Activated T-cell treated with anti-CD3 and anti-CD28 coated beads, Interleukin-2, amount 50 U/mL, for 24 hours (primary cell): ENCODE results near the gene ST6GALNAC3.

Experiments used
- DNase-seq: peaks from one replicate; pipeline ENCODE4 v3.0.0-alpha.2; 2020
- H3K27ac Mint-ChIP-seq: 2 replicates; pipeline ENCODE4 v1.8.0; 2020; ENCODE audit warnings: mild to moderate bottlenecking, mixed read lengths
- H3K27me3 Mint-ChIP-seq: 2 replicates; pipeline ENCODE4 v1.8.0; 2020; ENCODE audit warnings: mixed read lengths
- H3K36me3 Mint-ChIP-seq: 2 replicates; pipeline ENCODE4 v1.8.0; 2020; ENCODE audit warnings: low read depth, mixed read lengths
- H3K4me1 Mint-ChIP-seq: 2 replicates; pipeline ENCODE4 v1.8.0; 2020; ENCODE audit warnings: low read depth, mixed read lengths
- H3K4me3 Mint-ChIP-seq: 2 replicates; pipeline ENCODE4 v1.8.0; 2020; ENCODE audit warnings: mild to moderate bottlenecking, moderate library complexity, mixed read lengths
- H3K9me3 Mint-ChIP-seq: 2 replicates; pipeline ENCODE4 v1.8.0; 2020; ENCODE audit warnings: mixed read lengths

ST6GALNAC3 gene

GRCh38 chr1:76135835-76136234, 61.3 kb downstream of the ST6GALNAC3 start:
- no peak overlapping the region for H3K4me3 Mint-ChIP-seq
- no peaks in the 10 kb centered on the region for H3K36me3 Mint-ChIP-seq
- no peaks in the 10 kb centered on the region for H3K9me3 Mint-ChIP-seq
- H3K4me1 Mint-ChIP-seq: peaks cover 1% of the 10 kb centered on the region
- H3K27ac Mint-ChIP-seq: no peak overlapping the region
- DNase-seq: no peak
- no peaks in the 10 kb centered on the region for H3K27me3 Mint-ChIP-seq

- Mint-ChIP-seq H3K4me3 (no peak overlapping the region), H3K36me3 (no peaks in the 10 kb centered on the region), H3K4me1 (peaks cover 1% of the 10 kb centered on the region)
These were observed 62.3 kb downstream of the ST6GALNAC3 start for GRCh38 chr1:76136894-76137293.

GRCh38 chr1:76137746-76138145, 63.2 kb downstream of the ST6GALNAC3 start:
- H3K27me3 Mint-ChIP-seq: no peaks in the 10 kb centered on the region
- no peaks in the 10 kb centered on the region for H3K36me3 Mint-ChIP-seq
- no peak for DNase-seq
- H3K9me3 Mint-ChIP-seq: no peaks in the 10 kb centered on the region
- no peak overlapping the region for H3K4me3 Mint-ChIP-seq
- H3K4me1 Mint-ChIP-seq: peaks cover 1% of the 10 kb centered on the region
- H3K27ac Mint-ChIP-seq: no peak overlapping the region

More at GRCh38 chr1:76136894-76137293, 62.3 kb downstream of the ST6GALNAC3 start:
- Mint-ChIP-seq H3K27me3 (no peaks in the 10 kb centered on the region), H3K9me3 (no peaks in the 10 kb centered on the region), H3K27ac (no peak overlapping the region)
- DNase-seq: no peak

DNA sequence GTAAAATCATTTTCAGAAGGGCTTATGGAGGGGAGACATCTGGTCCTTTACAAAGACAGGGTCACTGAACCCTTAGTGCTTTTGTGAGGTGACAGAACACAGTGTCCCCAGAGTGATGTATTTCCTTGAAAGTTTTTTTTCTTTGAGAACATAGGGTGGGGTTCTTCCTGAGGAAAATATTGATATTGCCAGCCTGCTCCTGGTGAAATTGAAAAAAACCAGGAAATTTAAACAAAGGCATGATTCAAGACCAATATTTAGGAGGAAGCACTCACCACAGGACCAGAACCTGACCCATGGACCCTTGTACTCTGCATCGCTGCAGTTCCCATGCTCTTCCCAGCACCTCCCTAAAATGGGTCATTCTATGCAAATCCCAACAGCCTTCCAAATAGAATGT, 63.7 kb downstream of the ST6GALNAC3 start:
- Mint-ChIP-seq H3K27ac (no peak overlapping the region), H3K4me3 (no peak overlapping the region), H3K4me1 (peaks cover 1% of the 10 kb centered on the region), H3K36me3 (no peaks in the 10 kb centered on the region), H3K27me3 (no peaks in the 10 kb centered on the region), H3K9me3 (no peaks in the 10 kb centered on the region)
- no peak for DNase-seq

DNA sequence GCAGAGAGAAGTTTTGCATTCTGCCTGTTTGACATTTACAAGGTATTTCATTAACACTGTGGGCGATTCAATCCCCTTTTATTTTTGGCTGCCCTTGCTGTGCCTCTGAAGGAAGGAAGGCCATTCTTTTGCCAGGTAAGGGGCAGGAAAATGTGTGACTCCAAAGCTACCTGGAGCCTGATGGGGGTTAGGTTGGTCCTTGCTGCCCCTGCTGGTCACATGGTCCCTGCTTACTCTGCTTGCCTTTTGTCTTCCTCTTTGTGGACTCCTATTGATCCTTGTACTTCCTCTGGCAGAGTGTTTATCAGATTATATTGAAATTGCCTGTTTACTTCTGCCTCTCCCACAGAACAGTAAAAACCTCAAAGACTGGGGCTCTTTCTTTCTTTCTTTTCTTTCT, 65.7 kb downstream of the ST6GALNAC3 start:
- H3K4me3 Mint-ChIP-seq: no peak overlapping the region
- H3K27me3 Mint-ChIP-seq: no peaks in the 10 kb centered on the region
- peaks cover 1% of the 10 kb centered on the region for H3K4me1 Mint-ChIP-seq
- no peak overlapping the region for H3K27ac Mint-ChIP-seq
- H3K9me3 Mint-ChIP-seq: no peaks in the 10 kb centered on the region
- no peaks in the 10 kb centered on the region for H3K36me3 Mint-ChIP-seq
- DNase-seq: no peak

GRCh38 chr1:76141929-76142328, 67.4 kb downstream of the ST6GALNAC3 start:
- Mint-ChIP-seq H3K4me3 (no peak overlapping the region), H3K27ac (no peak overlapping the region), H3K4me1 (peaks cover 1% of the 10 kb centered on the region), H3K27me3 (no peaks in the 10 kb centered on the region), H3K9me3 (no peaks in the 10 kb centered on the region), H3K36me3 (no peaks in the 10 kb centered on the region)
- no peak for DNase-seq

DNA sequence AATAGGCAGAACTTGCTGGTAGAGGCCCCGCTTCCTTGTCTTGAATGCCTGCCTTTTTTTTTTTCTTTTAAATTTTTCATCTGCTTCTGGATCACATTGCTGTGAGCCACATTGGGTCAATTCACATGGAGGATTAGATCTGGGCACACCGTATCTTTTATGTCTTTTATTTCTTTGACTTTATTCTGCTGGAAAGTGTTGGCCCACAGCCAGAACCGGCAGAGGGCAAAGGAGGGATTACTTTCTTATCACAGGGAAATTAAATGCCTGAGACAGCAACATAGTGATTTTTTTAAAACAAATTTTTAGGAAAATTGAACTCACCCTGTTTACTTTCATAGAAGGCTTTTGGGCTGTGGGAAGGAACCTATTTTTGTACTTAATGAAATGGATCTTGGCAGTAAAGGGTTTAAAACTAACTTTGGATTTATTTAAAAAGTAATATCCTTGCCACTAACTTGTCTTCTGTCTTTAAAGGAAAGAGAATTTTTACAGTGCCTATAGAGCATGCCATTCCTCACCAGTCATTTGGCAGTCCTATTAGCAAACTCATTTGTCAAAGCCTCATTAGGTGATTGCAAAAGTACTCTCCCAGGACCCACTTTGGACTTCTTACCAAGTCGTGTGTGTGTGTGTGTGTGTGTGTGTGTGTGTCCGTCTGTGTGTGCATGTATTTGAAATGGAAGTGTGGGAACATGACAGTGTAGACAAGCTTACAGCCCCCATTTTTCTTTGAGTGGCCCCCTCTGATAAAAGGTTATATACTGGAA, 68.4 kb downstream of the ST6GALNAC3 start:
- Mint-ChIP-seq H3K27ac (no peak overlapping the region), H3K9me3 (no peaks in the 10 kb centered on the region), H3K36me3 (no peaks in the 10 kb centered on the region), H3K4me1 (peaks cover 1% of the 10 kb centered on the region), H3K4me3 (no peak overlapping the region), H3K27me3 (no peaks in the 10 kb centered on the region)
- DNase-seq: no peak

DNA sequence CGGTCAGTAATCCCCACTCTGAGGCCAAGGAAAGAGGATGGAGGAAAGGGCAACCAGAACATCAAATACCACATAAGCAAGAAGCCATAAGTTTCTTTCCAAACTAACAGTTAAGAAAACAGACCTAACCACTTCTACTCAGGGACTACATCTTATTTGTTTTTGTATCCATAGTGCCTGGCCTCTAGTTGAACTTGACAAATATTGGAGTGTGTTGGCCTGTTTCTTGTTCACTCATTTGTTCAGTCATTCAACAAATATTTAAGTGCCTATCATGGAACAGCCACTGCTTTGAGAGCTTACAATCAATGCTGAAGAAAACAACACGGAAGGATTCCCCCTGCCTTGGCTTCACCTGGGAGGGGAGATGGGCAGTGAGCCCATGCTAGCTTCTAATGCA, 69.7 kb downstream of the ST6GALNAC3 start:
- Mint-ChIP-seq H3K4me1 (peaks cover 1% of the 10 kb centered on the region), H3K36me3 (no peaks in the 10 kb centered on the region), H3K27ac (no peak overlapping the region), H3K27me3 (no peaks in the 10 kb centered on the region), H3K9me3 (no peaks in the 10 kb centered on the region), H3K4me3 (no peak overlapping the region)
- DNase-seq: no peak

DNA sequence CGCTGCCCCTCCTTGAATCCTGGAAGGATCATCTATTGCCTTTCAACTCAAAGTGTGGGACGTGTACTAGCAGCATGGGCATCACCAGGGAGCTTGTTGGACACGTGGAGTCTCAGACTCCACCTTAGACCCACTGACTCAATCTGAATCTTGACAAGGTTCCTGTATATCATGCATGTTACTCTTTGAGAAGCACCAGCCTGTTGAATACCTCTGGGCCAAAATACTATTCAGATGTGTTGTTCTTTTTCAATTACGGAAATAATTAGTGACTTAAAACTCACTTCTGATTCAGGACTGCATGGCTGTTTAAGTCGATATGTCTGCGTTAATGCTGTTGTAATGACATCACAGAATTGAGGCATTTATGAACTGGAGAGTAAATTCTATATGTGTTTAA, 70.8 kb downstream of the ST6GALNAC3 start:
- no peak overlapping the region for H3K27ac Mint-ChIP-seq
- H3K4me1 Mint-ChIP-seq: peaks cover under 1% of the 10 kb centered on the region
- no peaks in the 10 kb centered on the region for H3K36me3 Mint-ChIP-seq
- H3K27me3 Mint-ChIP-seq: no peaks in the 10 kb centered on the region
- no peak overlapping the region for H3K4me3 Mint-ChIP-seq
- no peaks in the 10 kb centered on the region for H3K9me3 Mint-ChIP-seq
- DNase-seq: no peak

- DNase-seq: no peak
- no peak overlapping the region for H3K27ac Mint-ChIP-seq
- H3K4me1 Mint-ChIP-seq: no peaks in the 10 kb centered on the region
- H3K27me3 Mint-ChIP-seq: no peaks in the 10 kb centered on the region
- H3K36me3 Mint-ChIP-seq: no peaks in the 10 kb centered on the region
- H3K9me3 Mint-ChIP-seq: no peaks in the 10 kb centered on the region
- no peak overlapping the region for H3K4me3 Mint-ChIP-seq
These were observed 71.6 kb downstream of the ST6GALNAC3 start for GRCh38 chr1:76146184-76146583.

DNA sequence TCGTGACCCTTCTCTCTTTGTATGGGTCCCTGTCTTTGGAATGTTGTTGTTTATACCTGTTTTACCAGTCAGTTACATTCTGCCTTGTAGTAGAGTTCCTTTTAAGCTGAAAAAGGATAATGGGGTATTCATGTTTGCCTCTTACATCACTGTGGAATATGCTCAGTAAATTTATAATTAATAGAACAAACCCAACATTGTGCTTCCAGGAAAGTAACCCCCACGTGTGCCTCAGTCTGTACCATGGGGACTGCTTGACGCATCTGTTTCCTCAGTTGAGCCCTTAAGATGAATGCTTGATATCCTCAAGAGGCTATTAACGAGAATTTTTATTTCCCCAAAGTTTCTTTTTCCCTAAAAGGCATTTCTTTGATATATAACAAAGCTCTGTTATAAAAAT, 73.4 kb downstream of the ST6GALNAC3 start:
- Mint-ChIP-seq H3K36me3 (no peaks in the 10 kb centered on the region), H3K27me3 (no peaks in the 10 kb centered on the region), H3K4me3 (no peak overlapping the region), H3K9me3 (no peaks in the 10 kb centered on the region), H3K4me1 (no peaks in the 10 kb centered on the region), H3K27ac (no peak overlapping the region)
- no peak for DNase-seq

DNA sequence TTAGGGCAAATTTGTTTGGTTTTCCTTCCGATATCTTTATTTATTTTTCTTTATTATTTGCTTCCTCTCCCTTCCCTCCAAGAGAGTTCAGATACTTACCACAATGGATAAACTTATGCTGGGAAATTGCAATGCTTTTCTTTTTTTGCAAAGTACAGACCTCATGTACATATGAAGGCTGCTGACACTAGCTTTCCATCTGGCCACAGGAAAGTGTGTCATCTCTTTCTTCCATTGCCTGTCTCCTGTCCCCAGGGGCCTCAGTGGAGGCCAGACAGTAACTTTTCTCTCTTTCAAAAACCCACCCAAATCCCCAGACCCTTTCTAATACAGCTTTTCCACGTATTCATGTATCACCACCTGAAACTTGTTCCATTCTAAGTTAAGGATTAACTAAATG, 73.9 kb downstream of the ST6GALNAC3 start:
- no peak for DNase-seq
- Mint-ChIP-seq H3K36me3 (no peaks in the 10 kb centered on the region), H3K4me1 (no peaks in the 10 kb centered on the region), H3K9me3 (no peaks in the 10 kb centered on the region), H3K27ac (no peak overlapping the region), H3K4me3 (no peak overlapping the region), H3K27me3 (no peaks in the 10 kb centered on the region)

GRCh38 chr1:76153841-76154205, 79.3 kb downstream of the ST6GALNAC3 start:
- peaks cover 12% of the 10 kb centered on the region for H3K4me1 Mint-ChIP-seq
- no peaks in the 10 kb centered on the region for H3K36me3 Mint-ChIP-seq
- H3K27ac Mint-ChIP-seq: no peak overlapping the region
- H3K4me3 Mint-ChIP-seq: no peak overlapping the region
- H3K27me3 Mint-ChIP-seq: no peaks in the 10 kb centered on the region
- DNase-seq: peak; percentile 30
- H3K9me3 Mint-ChIP-seq: no peaks in the 10 kb centered on the region

- H3K36me3 Mint-ChIP-seq: no peaks in the 10 kb centered on the region
- no peaks in the 10 kb centered on the region for H3K27me3 Mint-ChIP-seq
- H3K4me1 Mint-ChIP-seq: peaks cover 12% of the 10 kb centered on the region
- H3K4me3 Mint-ChIP-seq: peak overlapping the region; percentile 78
- H3K27ac Mint-ChIP-seq: peak overlapping the region; percentile 91
- peak; percentile 83 for DNase-seq
- no peaks in the 10 kb centered on the region for H3K9me3 Mint-ChIP-seq
These were observed 79.8 kb downstream of the ST6GALNAC3 start for GRCh38 chr1:76154206-76154956.

DNA sequence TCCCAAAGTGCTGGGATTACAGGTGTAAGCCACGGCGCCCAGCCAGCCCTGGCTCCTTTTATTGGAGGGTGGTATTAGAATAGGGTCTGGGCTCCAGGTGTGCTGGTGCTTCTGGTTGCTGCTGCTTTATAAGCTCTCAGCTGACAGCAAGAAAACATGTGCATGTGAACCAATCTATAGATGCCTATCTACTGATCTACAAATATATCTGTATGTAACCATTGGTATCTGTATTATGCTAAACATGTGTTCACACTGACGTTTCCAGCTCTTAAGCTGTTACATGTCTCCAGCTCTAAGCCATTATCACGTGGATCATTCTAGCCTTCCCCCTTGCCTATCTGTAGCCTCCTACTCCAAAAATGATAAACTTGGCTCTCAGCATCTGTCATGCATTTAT, 82.4 kb downstream of the ST6GALNAC3 start:
- Mint-ChIP-seq H3K36me3 (no peaks in the 10 kb centered on the region), H3K4me3 (no peak overlapping the region)
- DNase-seq: no peak

More for the DNA sequence above, 82.4 kb downstream of the ST6GALNAC3 start:
- Mint-ChIP-seq H3K27ac (no peak overlapping the region), H3K27me3 (no peaks in the 10 kb centered on the region), H3K4me1 (peaks cover 12% of the 10 kb centered on the region), H3K9me3 (no peaks in the 10 kb centered on the region)
